ENCODE results near the gene PACSIN3. TPM values are rescaled to one million over a fixed set of nuclear protein-coding genes. Genes with fewer than 3 reads are reported as not detected.

The PACSIN3 gene
- total RNA-seq, result 127 TPM

GRCh38 chr11:47186076-47186699 is at the start of gene PACSIN3:
PACSIN3 (minus strand) TSS chr11:47186434; CDS start chr11:47182727, 3,707 bp downstream.
- no peaks in the 10 kb centered on the region for H3K9me3 ChIP-seq (ENCODE audit: control insufficient read depth in 3 of 3, low read length in 3 of 3)
- peak within 1 kb of the TSS; percentile 81 to 94 (median 82) for H3K4me3 ChIP-seq (ENCODE audit: low read length in 3 of 3)
- peaks cover 53 to 68% (median 54%) of the 10 kb centered on the region in 3 donors for H3K4me1 ChIP-seq (ENCODE audit: control insufficient read depth in 3 of 3, insufficient read depth in 3 of 3, low read length in 3 of 3)
- H3K27ac ChIP-seq (ENCODE audit: low read depth, low read length), result peak within 1 kb of the TSS; percentile 99
- H3K36me3 ChIP-seq (ENCODE audit: control insufficient read depth in 3 of 3, insufficient read depth in 3 of 3, low read length in 3 of 3), result peaks cover 5 to 20% (median 5%) of the 10 kb centered on the region in 3 donors
- H3K9ac ChIP-seq (ENCODE audit: low read depth in 1 of 3, low read length in 3 of 3), result peak within 1 kb of the TSS; percentile 93 to 100 (median 97)
- no peaks in the 10 kb centered on the region for H3K27me3 ChIP-seq (ENCODE audit: control insufficient read depth in 3 of 3, insufficient read depth in 3 of 3, low read length in 3 of 3)

- Histone ChIP-seq H3K27ac (ENCODE audit: low read depth, low read length) (no peak overlapping the region), H3K9me3 (ENCODE audit: control insufficient read depth in 3 of 3, low read length in 3 of 3) (no peaks in the 10 kb centered on the region), H3K27me3 (ENCODE audit: control insufficient read depth in 3 of 3, insufficient read depth in 3 of 3, low read length in 3 of 3) (no peaks in the 10 kb centered on the region), H3K36me3 (ENCODE audit: control insufficient read depth in 3 of 3, insufficient read depth in 3 of 3, low read length in 3 of 3) (peaks cover 21 to 38% (median 22%) of the 10 kb centered on the region in 3 donors), H3K4me1 (ENCODE audit: control insufficient read depth in 3 of 3, insufficient read depth in 3 of 3, low read length in 3 of 3) (peaks cover 10 to 17% (median 12%) of the 10 kb centered on the region in 3 donors), H3K9ac (ENCODE audit: low read depth in 1 of 3, low read length in 3 of 3) (peak overlapping the region in 1 of 3 donors; percentile 28), H3K4me3 (ENCODE audit: low read length in 3 of 3) (no peak overlapping the region)
Observed at GRCh38 chr11:47235163-47235562, 48.9 kb upstream of the PACSIN3 start.

- Histone ChIP-seq H3K4me1 (ENCODE audit: control insufficient read depth in 3 of 3, insufficient read depth in 3 of 3, low read length in 3 of 3) (peaks cover 10 to 17% (median 12%) of the 10 kb centered on the region in 3 donors), H3K4me3 (ENCODE audit: low read length in 3 of 3) (no peak overlapping the region), H3K9me3 (ENCODE audit: control insufficient read depth in 3 of 3, low read length in 3 of 3) (no peaks in the 10 kb centered on the region), H3K36me3 (ENCODE audit: control insufficient read depth in 3 of 3, insufficient read depth in 3 of 3, low read length in 3 of 3) (peaks cover 16 to 33% (median 17%) of the 10 kb centered on the region in 3 donors), H3K27me3 (ENCODE audit: control insufficient read depth in 3 of 3, insufficient read depth in 3 of 3, low read length in 3 of 3) (no peaks in the 10 kb centered on the region), H3K27ac (ENCODE audit: low read depth, low read length) (no peak overlapping the region), H3K9ac (ENCODE audit: low read depth in 1 of 3, low read length in 3 of 3) (peak overlapping the region in 1 of 3 donors; percentile 28)
Observed at GRCh38 chr11:47234669-47235100, 48.5 kb upstream of the PACSIN3 start.

DNA sequence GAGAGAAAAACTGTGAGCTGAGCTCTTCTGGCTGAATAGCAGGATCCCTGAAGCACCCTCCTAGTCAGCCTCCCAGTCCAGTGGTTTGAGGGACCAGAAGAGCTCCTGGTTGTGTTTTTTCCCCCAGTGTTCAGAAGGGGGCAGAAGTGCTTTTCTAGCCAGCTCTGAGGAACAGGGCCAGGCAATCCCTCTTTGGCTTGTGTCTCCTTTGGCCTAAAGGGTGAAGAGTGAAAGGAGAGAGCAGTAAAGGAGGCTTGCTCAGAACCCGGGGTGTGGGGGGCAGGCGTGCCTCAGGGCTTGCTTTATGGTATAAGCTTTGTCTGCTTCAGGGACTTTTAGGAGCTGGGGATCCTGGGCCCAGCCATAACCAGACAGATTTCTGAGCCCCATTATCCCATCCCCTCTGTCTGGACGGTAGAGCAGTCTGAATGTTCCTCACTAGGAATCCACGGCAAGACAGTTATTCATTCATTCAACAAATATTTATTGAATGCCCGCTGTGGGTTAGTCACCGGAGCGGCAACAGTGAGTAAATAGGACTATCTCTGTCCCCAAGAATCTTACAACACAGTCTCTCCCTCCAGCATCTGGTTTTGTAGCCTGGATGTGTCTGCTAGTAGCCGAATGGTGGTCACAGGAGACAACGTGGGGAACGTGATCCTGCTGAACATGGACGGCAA is 47.9 kb upstream of the PACSIN3 start:
- H3K27me3 ChIP-seq (ENCODE audit: control insufficient read depth in 3 of 3, insufficient read depth in 3 of 3, low read length in 3 of 3), result no peaks in the 10 kb centered on the region
- H3K9me3 ChIP-seq (ENCODE audit: control insufficient read depth in 3 of 3, low read length in 3 of 3), result no peaks in the 10 kb centered on the region
- peaks cover 10 to 17% (median 12%) of the 10 kb centered on the region in 3 donors for H3K4me1 ChIP-seq (ENCODE audit: control insufficient read depth in 3 of 3, insufficient read depth in 3 of 3, low read length in 3 of 3)
- H3K27ac ChIP-seq (ENCODE audit: low read depth, low read length), result no peak overlapping the region
- H3K9ac ChIP-seq (ENCODE audit: low read depth in 1 of 3, low read length in 3 of 3), result peak overlapping the region; percentile 23 to 28 (median 27)
- H3K36me3 ChIP-seq (ENCODE audit: control insufficient read depth in 3 of 3, insufficient read depth in 3 of 3, low read length in 3 of 3), result peaks cover 10 to 27% (median 12%) of the 10 kb centered on the region in 3 donors
- no peak overlapping the region for H3K4me3 ChIP-seq (ENCODE audit: low read length in 3 of 3)

DNA sequence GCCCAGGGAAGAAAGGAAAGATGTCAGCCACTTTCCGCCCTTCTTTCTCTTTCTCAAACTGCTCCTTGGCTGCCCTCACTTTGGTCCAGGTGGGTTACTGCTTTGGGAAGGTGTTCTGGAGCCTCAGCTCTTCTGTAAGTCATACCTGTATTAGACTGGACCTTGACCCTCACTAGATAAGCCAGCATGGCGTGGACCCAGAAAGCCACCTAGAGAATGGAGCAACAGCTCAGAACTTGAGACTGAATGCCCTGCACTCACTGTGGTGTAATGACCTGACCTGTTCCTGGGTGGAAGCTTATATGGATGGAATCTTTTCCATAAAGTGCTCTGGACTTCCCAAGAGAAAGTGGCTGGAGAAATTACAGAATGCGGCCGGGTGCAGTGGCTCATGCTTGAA is 46.8 kb upstream of the PACSIN3 start:
- H3K9me3 ChIP-seq (ENCODE audit: control insufficient read depth in 3 of 3, low read length in 3 of 3), result no peaks in the 10 kb centered on the region
- peaks cover 9 to 16% (median 12%) of the 10 kb centered on the region in 3 donors for H3K4me1 ChIP-seq (ENCODE audit: control insufficient read depth in 3 of 3, insufficient read depth in 3 of 3, low read length in 3 of 3)
- peaks cover 6 to 19% (median 6%) of the 10 kb centered on the region in 3 donors for H3K36me3 ChIP-seq (ENCODE audit: control insufficient read depth in 3 of 3, insufficient read depth in 3 of 3, low read length in 3 of 3)
- H3K27me3 ChIP-seq (ENCODE audit: control insufficient read depth in 3 of 3, insufficient read depth in 3 of 3, low read length in 3 of 3), result no peaks in the 10 kb centered on the region
- H3K9ac ChIP-seq (ENCODE audit: low read depth in 1 of 3, low read length in 3 of 3), result no peak overlapping the region
- no peak overlapping the region for H3K4me3 ChIP-seq (ENCODE audit: low read length in 3 of 3)
- no peak overlapping the region for H3K27ac ChIP-seq (ENCODE audit: low read depth, low read length)

GRCh38 chr11:47229161-47229560 is 42.9 kb upstream of the PACSIN3 start:
- no peaks in the 10 kb centered on the region for H3K27me3 ChIP-seq (ENCODE audit: control insufficient read depth in 3 of 3, insufficient read depth in 3 of 3, low read length in 3 of 3)
- no peak overlapping the region for H3K4me3 ChIP-seq (ENCODE audit: low read length in 3 of 3)
- H3K9me3 ChIP-seq (ENCODE audit: control insufficient read depth in 3 of 3, low read length in 3 of 3), result no peaks in the 10 kb centered on the region
- H3K4me1 ChIP-seq (ENCODE audit: control insufficient read depth in 3 of 3, insufficient read depth in 3 of 3, low read length in 3 of 3), result peaks cover 2 to 3% (median 2%) of the 10 kb centered on the region in 3 donors
- H3K27ac ChIP-seq (ENCODE audit: low read depth, low read length), result no peak overlapping the region
- no peak overlapping the region for H3K9ac ChIP-seq (ENCODE audit: low read depth in 1 of 3, low read length in 3 of 3)
- peaks cover 3 to 8% (median 3%) of the 10 kb centered on the region in 3 donors for H3K36me3 ChIP-seq (ENCODE audit: control insufficient read depth in 3 of 3, insufficient read depth in 3 of 3, low read length in 3 of 3)

DNA sequence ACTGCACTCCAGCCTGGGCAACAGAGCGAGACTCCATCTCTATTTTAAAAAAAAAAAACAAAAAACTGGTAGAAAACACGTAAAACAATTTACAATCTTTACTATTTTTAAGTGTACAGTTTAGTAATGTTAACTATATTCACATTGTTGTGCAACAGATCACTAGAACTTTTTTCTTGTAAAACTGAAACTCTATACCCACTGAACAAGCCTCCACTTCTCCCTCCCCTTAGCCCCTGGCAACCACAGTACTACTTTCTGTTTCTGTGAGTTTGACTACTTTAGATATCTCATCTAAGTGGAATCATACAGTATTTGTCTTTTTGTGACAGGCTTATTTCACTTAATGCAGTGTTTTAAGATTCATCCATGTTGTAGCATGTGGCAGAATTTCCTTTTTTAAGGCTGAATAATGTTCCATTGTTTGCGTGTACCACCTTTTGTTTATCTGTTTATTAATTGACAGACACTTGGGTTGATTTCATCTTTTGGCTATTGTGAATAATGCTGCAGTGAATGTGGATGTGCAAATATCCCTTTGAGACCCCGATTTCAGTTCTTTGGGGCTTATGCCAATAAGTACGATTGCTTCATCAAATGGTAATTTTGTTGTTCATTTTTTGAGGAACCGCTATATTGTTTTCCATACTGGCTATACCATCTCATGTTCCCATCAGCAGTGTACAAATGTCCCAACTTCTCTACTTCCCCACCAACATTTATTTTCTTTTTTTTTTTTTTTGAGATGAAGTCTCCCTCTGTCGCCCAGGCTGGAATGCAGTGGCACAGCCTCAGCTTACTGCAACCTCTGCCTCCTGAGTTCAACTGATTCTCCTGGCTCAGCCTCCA is 39.5 kb upstream of the PACSIN3 start:
- Histone ChIP-seq H3K36me3 (ENCODE audit: control insufficient read depth in 3 of 3, insufficient read depth in 3 of 3, low read length in 3 of 3) (peaks cover 5 to 11% (median 8%) of the 10 kb centered on the region in 3 donors), H3K27me3 (ENCODE audit: control insufficient read depth in 3 of 3, insufficient read depth in 3 of 3, low read length in 3 of 3) (no peaks in the 10 kb centered on the region), H3K9ac (ENCODE audit: low read depth in 1 of 3, low read length in 3 of 3) (no peak overlapping the region), H3K9me3 (ENCODE audit: control insufficient read depth in 3 of 3, low read length in 3 of 3) (no peaks in the 10 kb centered on the region), H3K4me1 (ENCODE audit: control insufficient read depth in 3 of 3, insufficient read depth in 3 of 3, low read length in 3 of 3) (no peaks in the 10 kb centered on the region), H3K27ac (ENCODE audit: low read depth, low read length) (no peak overlapping the region), H3K4me3 (ENCODE audit: low read length in 3 of 3) (no peak overlapping the region)

DNA sequence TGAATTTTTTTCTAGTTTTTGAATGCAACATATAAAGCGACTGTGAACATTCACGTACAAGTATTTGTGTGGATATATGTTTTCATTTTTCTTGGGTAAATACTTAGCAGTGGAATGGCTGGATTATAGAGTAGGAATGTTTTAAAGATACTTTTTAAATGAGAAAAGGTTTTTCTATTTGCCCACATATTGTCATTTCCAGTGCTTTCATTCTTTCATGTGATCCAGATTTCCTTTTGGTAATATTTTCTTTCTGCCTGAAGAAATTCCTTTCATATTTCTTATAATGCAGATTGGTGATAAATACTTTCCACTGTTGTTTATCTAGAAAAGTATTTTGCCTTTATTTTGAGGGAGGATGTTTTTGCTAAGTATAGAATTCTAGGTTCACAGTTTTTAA is 36.5 kb upstream of the PACSIN3 start:
- Histone ChIP-seq H3K36me3 (ENCODE audit: control insufficient read depth in 3 of 3, insufficient read depth in 3 of 3, low read length in 3 of 3) (peaks cover 8 to 20% (median 15%) of the 10 kb centered on the region in 3 donors), H3K4me1 (ENCODE audit: control insufficient read depth in 3 of 3, insufficient read depth in 3 of 3, low read length in 3 of 3) (peaks cover 0 to 3% (median 0%) of the 10 kb centered on the region in 3 donors), H3K9ac (ENCODE audit: low read depth in 1 of 3, low read length in 3 of 3) (no peak overlapping the region), H3K27ac (ENCODE audit: low read depth, low read length) (no peak overlapping the region), H3K27me3 (ENCODE audit: control insufficient read depth in 3 of 3, insufficient read depth in 3 of 3, low read length in 3 of 3) (no peaks in the 10 kb centered on the region), H3K9me3 (ENCODE audit: control insufficient read depth in 3 of 3, low read length in 3 of 3) (no peaks in the 10 kb centered on the region), H3K4me3 (ENCODE audit: low read length in 3 of 3) (no peak overlapping the region)

DNA sequence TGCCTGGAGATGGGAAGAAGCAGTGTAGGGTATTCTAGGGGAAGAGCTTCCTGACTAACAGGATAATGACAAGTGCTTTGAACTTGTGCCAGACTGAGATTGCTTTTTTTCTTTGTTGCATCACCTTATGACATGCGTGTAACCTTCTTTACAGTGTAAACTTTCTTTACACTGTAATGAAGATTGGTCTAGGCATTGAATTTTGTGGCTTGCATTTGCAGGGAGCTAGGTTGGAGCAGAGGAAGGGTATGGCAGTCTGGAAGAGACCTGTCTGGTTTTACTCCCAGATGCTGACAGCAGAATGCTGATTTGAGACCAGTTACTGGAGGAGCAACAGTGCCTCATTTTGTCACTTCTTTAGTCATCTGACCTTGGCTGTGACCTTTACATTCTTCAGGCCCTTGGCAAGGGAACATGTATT is 34.2 kb upstream of the PACSIN3 start:
- Histone ChIP-seq H3K4me1 (ENCODE audit: control insufficient read depth in 3 of 3, insufficient read depth in 3 of 3, low read length in 3 of 3) (peaks cover 13 to 20% (median 16%) of the 10 kb centered on the region in 3 donors), H3K36me3 (ENCODE audit: control insufficient read depth in 3 of 3, insufficient read depth in 3 of 3, low read length in 3 of 3) (peaks cover 8 to 20% (median 9%) of the 10 kb centered on the region in 3 donors), H3K27ac (ENCODE audit: low read depth, low read length) (no peak overlapping the region), H3K9ac (ENCODE audit: low read depth in 1 of 3, low read length in 3 of 3) (no peak overlapping the region), H3K9me3 (ENCODE audit: control insufficient read depth in 3 of 3, low read length in 3 of 3) (no peaks in the 10 kb centered on the region), H3K27me3 (ENCODE audit: control insufficient read depth in 3 of 3, insufficient read depth in 3 of 3, low read length in 3 of 3) (no peaks in the 10 kb centered on the region), H3K4me3 (ENCODE audit: low read length in 3 of 3) (no peak overlapping the region)
